GM19099 (cell line): ENCODE measurements around the gene LILRB5.

ENCODE experiments used
- POLR2A ChIP-seq: IDR thresholded peaks from 3 replicates; pipeline ENCODE4 v1.6.1; 2011; ENCODE audit warnings: low read depth; ENCODE audit not compliant: insufficient read length; ENCODE audit errors: extremely low read depth

LILRB5 gene

GRCh38 chr19:54207983-54208783 is 48.9 kb downstream of the LILRB5 start:
- TF ChIP-seq POLR2A, result peak; percentile 60

GRCh38 chr19:54207676-54207982 is 49.4 kb downstream of the LILRB5 start:
- TF ChIP-seq POLR2A, result no peak

- no peak for TF ChIP-seq POLR2A
Observed at GRCh38 chr19:54206831-54207177, 50.3 kb downstream of the LILRB5 start.

GRCh38 chr19:54206030-54206830 is 50.8 kb downstream of the LILRB5 start:
- no peak for TF ChIP-seq POLR2A

GRCh38 chr19:54204767-54205468 is 52.2 kb downstream of the LILRB5 start:
- no peak for TF ChIP-seq POLR2A

GRCh38 chr19:54203151-54203611 is 53.9 kb downstream of the LILRB5 start:
- TF ChIP-seq POLR2A, result peak; percentile 8

- TF ChIP-seq POLR2A, result no peak
Observed at GRCh38 chr19:54201980-54202379, 55.1 kb downstream of the LILRB5 start.

- no peak for TF ChIP-seq POLR2A
Observed at GRCh38 chr19:54201172-54201701, 55.8 kb downstream of the LILRB5 start.
